ENCODE data around the gene NUDT8.
"Not testable (repeated sequence)": the region's sequence is repeated elsewhere in the genome, so short reads cannot be mapped to it uniquely, and the experiment has no call there.

The NUDT8 gene

DNA sequence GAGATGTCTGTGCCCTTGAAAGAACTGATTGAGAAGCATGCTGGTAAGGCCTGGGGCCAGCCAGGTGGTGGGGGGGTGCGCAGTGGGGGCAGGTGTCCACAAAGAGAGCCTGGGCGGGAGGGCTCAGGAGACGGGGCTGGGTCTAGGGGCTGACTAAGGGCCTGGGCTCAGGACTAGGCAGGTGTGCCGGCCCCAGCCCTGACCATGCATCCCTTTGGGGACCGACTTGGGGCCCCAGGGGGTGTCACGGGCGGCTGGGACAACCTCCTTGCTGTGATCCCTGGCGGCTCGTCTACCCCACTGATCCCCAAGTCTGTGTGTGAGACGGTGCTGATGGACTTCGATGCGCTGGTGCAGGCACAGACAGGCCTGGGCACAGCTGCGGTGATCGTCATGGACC is 18.6 kb downstream of the NUDT8 start:
- no peak for DNase-seq

- DNase-seq = no peak
Measured at GRCh38 chr11:67610302-67610868, 19.4 kb downstream of the NUDT8 start.

GRCh38 chr11:67609316-67609715 is 20.4 kb downstream of the NUDT8 start:
- no peak for DNase-seq

- no peak for DNase-seq
Measured at GRCh38 chr11:67608486-67608885, 21.3 kb downstream of the NUDT8 start.

DNA sequence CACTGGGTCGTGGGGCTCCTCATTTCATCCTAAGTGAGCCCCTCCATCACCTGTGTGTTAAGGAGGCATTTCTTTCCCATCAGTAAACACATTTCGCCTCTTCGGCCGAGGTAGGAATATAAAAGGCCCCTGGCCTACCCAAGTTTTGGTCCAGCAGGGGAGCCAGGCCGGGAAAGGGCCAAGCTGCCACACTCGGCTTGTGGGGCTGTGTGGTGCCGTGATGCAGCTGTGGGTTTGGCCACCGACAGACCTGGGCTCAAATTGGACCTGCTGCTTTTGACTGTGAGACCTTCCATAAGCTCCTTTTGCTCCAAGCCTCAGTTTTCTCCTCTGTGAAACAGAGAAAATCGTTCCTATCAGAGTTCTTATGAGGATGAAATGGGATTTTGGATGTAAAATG is 22.2 kb downstream of the NUDT8 start:
- DNase-seq = no peak

GRCh38 chr11:67606492-67607295 is 23.0 kb downstream of the NUDT8 start, which contains the start of gene NDUFV1:
TSS of gene NDUFV1 (plus strand) at chr11:67606936. CDS start at chr11:67607005, 69 bp downstream.
- peak; percentile 95 for DNase-seq

DNA sequence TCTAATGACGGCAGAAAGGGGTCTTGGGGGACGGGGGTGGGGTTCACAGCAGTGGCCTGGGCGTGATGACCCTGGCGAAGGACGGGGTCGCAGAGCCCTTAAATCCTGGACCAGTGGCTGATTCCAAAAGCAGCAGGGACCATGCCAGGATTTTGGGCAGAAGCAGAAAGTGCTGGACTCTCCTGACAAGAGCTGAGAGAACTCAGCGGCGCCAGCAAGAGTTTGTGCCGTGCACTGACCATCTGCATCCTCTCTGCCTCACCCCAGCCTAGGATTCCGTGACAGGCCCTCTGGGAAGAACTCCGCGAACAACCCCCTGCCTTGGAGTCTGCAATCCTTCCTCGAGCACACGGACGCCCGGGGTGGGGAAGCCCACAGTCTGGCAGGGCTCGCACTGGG is 23.6 kb downstream of the NUDT8 start:
- no peak for DNase-seq

- no peak for DNase-seq
Measured at GRCh38 chr11:67605231-67606011, 24.3 kb downstream of the NUDT8 start.

DNA sequence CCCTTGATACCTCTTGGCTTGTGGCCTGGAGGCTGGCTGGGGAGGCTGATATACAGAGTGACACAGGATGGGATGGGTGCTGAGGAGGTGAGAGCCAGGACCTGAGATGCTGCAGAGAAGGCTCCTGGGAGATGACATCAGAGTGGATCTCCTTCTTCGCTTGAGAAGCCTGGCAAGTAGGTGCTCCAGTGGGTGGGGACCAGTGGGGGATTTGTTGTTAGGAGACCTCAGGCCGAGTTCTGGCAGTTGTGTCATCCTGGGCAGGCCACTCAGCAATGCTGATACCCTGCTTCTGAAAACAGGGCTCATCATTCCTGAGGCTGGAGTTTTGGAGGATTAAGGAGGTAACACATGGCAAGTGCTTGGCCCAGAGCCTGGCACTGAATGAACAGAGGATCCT is 24.9 kb downstream of the NUDT8 start:
- DNase-seq = no peak

GRCh38 chr11:67604119-67604518 is 25.6 kb downstream of the NUDT8 start:
- DNase-seq = not testable (repeated sequence)

DNA sequence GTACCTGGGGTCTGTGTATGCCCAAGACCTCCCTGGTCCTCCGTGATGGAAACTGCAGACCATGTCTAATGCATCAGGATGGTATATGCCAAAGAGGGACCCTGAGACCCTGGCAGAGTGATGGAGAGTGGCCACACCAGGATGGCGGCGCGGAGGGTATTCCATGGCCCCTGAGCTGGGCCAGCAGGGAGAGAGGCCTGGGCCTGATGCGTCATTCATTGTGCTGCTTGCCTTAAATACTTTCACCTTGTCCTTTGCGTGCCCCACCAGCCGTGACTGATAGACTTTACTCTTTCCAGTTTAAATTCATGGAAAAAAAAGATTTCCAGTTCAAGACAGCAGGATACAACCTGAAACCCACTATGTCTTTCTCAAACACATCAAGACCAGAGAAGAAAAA is 28.6 kb downstream of the NUDT8 start:
- DNase-seq = no peak

DNA sequence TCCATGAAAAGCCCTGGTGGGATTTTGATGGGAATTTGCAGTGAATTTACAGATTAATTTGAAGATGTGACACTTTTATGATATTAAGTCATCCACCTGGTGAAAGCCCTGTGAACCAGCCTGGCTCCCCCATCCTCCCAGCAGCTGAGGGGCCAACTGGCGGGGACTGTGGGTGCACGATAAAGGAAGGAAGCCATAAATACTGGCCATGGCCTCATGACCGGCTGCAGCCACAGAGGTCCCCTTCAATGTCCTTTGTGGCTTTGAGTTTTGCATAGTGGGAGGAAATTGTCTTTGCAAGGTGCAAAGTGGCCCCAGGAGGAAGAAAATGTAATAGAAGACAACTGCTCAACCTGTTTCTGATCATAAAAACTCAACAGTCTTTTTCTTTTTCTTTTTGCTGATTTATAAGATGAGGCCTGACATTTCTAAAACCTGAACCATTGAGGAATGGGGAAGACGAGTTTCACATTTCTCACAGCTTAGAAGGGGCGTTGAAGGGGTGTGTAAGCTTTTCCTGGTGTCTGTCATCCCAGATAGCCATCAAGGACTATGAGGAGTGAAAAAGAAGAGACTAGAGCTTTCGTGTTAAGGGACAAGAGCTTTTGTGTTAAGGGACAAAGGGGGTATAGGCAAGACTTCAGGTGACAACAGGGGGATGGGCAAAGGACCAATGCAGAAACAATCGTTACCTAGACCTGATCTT is 29.3 kb downstream of the NUDT8 start:
- DNase-seq = no peak

DNA sequence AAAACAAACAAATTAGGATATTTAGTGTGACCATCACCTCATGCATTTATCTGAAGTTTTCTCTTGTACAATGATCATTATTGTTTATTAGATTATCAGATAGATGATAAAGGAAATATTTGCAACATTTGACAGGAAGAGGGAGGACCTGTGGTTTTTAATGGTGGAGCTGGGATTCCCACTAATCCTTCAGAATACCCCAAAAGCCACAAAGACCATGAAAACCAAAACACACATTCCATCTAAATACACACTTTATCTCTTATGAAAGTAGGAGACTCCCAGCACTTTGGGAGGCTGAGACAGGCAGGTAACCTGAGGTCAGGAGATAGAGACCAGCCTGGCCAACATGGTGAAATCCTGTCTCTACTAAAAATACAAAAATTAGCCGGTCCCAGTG is 30.6 kb downstream of the NUDT8 start:
- DNase-seq = no peak

- DNase-seq = not testable (repeated sequence)
Measured at GRCh38 chr11:67597963-67598362, 31.8 kb downstream of the NUDT8 start.

DNA sequence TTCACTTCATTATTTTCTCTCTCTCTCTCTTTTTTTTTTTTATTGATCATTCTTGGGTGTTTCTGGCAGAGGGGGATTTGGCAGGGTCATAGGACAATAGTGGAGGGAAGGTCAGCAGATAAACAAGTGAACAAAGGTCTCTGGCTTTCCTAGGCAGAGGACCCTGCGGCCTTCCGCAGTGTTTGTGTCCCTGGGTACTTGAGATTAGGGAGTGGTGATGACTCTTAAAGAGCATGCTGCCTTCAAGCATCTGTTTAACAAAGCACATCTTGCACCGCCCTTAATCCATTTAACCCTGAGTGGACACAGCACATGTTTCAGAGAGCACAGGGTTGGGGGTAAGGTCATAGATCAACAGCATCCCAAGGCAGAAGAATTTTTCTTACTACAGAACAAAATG is 32.3 kb downstream of the NUDT8 start:
- not testable (repeated sequence) for DNase-seq

GRCh38 chr11:67596753-67597300 is 32.9 kb downstream of the NUDT8 start:
- DNase-seq = no peak

DNA sequence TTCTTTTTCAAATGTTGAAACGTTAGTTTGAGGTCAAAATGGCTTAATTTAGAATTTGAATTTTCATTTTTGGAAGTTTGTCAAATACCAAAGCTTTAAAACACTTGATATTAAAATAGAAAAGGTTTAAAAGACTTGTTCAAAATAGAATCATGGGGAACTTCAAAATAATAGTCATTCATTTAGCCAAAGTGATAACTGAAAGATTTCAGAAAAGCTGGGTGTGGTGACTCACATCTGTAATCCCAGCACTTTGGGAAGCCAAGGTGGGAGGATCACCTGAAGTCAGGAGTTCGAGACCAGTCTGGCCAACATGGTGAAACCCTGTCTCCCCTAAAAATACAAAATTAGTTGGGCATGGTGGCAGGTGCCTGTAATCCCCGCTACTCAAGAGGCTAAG is 35.3 kb downstream of the NUDT8 start:
- DNase-seq = no peak

GRCh38 chr11:67593565-67593905 is 36.2 kb downstream of the NUDT8 start:
- DNase-seq = no peak

DNA sequence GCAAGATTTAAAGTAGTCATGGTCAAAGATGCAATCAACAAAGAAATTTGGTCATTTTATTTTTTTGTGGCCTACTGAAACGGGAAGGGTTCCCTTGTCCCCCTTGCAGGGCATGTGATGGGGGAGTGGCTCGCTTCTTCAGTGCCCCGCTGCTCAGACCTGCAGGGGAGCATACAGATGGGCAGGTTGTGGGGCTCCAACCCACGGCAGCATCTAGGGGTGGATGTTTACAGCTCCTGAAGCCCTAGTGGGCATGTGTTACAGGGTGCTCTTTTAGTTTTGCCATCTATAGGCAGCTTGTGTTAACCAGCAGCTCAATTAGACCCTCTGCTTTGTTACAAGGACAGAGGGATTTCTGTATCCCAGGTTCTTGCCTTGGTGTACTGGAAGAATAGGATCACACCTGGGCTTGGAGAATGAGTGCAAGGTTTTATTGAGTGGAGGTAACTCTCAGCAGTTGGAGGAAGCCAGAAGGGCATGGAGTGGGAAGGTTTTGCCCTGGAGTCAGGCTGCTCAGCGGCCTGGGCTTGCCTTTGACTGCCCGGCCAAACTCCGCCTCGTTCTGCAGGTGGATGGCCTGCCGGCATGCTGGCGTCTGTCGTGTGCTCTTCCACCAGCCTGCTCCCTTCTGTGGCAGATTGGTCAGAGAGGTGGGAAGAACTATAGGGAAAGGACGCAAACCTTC is 36.7 kb downstream of the NUDT8 start:
- DNase-seq = no peak

GRCh38 chr11:67588899-67589415 is 40.8 kb downstream of the NUDT8 start:
- DNase-seq = not testable (repeated sequence)

- DNase-seq = no peak
Measured at GRCh38 chr11:67588136-67588503, 41.6 kb downstream of the NUDT8 start.

GRCh38 chr11:67586568-67587250 is 43.0 kb downstream of the NUDT8 start:
- DNase-seq = no peak
